GM19099 (cell line): ENCODE measurements around the gene JARID2.

Experiments used
- POLR2A ChIP-seq: IDR thresholded peaks from 3 replicates; pipeline ENCODE4 v1.6.1; 2011; ENCODE audit warnings: low read depth; ENCODE audit not compliant: insufficient read length; ENCODE audit errors: extremely low read depth

The JARID2 gene

DNA sequence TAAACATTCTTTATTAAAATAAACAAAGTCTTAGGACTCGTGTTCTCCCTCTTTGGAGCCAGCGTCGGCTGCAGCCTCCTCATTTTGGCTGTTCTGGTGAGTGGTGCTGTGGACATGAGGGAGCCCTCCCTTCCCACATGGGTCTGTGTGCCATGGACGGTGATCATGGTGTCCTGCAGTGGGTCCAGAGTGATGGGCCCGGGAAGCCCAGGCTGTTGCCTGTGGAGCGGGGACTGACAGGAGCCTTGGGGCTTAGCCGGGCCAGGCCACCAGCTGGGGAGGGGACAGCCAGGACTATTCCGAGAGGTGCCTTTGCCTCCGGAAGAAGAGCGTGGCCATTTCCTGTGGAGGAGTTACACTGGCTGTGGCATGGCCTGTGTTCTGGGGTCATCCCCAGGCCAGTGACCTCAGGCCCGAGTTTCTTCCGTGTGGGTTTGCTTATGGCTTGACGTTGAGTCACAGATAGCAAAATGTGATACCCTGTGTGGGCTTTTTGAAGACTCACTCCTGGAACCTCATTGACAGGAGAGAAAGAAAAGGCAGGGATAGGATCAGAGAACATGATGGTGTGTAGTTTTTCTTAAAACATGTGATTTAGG lies 263.6 kb downstream of the JARID2 start:
- no peak for TF ChIP-seq POLR2A

DNA sequence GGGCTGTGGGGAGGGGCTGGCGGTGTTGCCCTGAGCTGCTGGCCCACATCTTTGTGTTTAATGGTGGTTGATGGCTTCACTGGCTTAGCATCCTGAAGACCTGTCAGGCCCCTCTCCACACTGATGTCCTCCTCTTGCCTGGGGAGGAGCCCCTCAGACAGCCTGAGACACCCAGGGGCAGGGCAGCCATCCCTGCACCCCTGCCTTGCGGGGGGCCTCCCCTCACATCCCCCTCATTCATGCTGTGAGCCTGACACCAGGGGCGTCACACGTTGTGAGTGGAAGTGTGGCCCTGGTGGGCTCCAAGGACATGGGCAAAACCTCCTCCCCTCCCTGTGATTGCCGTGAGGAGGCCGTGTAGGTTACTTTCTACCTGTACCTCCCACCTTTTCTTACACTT lies 264.3 kb downstream of the JARID2 start:
- no peak for TF ChIP-seq POLR2A

DNA sequence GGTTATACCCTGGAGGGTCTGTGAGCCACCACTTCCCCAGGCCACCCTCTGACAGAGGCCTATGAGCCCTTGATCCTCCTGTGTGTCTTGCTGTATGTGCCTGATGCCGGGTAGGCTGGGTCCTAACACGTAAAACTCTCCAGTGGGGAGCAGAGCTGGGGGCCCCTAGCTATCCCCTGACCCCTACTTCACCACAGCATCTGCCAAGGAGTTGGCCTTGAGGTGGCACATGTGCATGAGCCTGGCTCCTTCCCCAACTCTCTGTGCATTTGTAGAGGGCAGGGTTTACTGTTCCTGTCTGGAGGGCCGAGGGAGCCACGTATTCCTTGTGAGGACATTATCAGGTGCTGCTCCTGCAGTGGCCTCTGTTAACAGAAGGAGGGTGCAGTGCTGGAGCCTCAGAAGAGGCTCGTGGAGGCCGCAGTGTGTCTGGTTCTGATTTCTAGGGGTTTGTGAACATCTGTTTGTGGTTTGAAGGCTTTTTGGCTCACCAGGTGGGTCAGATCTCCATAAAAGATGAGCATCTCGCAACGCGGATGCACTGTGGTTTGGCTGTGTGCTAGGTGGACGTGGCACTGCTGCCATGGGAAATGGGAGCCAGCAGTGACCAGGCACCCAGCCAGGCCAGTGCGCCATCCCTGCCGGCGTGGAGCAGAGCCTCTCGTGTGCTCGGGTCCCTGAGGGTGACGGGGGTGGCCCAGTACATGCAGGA lies 264.8 kb downstream of the JARID2 start:
- no peak for TF ChIP-seq POLR2A

DNA sequence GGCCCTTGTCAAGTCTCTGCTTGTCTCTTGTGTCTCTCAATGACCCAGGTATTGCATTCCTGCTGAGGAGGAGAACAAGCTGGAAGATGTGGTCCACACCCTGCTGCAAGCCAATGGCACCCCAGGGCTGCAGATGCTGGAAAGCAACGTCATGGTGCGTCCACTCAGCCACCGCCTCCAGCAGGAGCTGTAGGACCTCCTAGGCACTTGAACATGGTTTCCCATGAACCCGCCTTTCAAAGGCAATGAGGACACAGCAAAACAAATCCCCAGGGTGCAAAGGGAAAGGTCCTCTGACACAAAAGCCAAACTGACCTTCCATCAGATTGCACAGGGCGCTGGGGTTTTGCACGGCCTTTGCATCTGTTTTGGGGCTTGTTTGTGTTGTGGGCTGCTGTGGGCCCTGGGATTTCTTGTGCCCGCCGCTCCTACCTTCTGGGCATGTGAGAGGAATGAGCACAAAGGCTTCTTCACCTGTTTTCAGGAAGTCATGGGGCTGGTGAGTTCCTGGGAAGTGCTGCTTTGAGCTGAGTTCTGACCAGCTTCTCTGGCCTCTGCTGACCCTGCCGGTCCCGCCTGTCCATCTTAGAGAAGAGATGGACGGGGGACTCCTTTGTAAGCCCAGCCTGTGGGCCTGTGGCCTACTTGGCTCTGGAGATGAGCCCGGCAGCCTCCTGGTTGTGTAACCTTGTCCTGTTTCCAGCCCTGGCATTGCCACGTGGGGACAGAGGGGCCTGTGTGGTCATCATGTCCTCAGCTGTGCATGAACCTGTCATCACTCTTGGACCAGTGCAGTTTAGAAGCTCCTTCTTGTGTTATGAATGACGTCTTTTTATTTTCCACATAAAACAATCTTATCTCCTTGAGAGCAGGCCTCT lies 265.6 kb downstream of the JARID2 start:
- TF ChIP-seq POLR2A: no peak

DNA sequence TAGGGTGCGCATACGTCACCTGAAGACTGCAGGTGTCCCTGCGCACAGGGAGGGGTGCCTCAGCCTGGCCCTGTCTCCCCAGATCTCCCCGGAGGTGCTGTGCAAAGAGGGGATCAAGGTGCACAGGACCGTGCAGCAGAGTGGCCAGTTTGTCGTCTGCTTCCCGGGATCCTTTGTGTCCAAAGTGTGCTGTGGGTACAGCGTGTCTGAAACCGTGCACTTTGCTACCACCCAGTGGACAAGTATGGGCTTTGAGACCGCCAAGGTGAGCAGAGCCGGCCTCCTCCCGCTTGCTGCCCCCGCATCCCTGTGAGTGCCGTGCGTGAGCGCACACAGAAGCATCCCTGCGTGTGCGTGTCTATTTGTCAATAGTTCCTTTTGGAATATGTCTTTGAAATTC lies 266.3 kb downstream of the JARID2 start:
- TF ChIP-seq POLR2A: no peak

DNA sequence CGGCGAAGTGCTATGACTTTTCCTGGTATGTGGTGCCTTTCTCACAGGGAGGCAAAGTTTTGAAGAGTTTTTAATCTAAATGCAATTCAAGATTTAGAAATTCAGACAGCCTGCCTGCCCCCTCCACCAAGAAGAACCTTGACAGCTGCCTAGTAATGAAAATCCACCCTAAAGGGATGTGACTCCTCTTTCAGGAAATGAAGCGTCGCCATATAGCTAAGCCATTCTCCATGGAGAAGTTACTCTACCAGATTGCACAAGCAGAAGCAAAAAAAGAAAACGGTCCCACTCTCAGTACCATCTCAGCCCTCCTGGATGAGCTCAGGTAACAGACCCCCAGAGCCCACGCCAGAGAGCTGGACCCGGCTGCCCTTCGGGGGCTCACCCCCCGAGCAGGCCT lies 266.9 kb downstream of the JARID2 start:
- no peak for TF ChIP-seq POLR2A

DNA sequence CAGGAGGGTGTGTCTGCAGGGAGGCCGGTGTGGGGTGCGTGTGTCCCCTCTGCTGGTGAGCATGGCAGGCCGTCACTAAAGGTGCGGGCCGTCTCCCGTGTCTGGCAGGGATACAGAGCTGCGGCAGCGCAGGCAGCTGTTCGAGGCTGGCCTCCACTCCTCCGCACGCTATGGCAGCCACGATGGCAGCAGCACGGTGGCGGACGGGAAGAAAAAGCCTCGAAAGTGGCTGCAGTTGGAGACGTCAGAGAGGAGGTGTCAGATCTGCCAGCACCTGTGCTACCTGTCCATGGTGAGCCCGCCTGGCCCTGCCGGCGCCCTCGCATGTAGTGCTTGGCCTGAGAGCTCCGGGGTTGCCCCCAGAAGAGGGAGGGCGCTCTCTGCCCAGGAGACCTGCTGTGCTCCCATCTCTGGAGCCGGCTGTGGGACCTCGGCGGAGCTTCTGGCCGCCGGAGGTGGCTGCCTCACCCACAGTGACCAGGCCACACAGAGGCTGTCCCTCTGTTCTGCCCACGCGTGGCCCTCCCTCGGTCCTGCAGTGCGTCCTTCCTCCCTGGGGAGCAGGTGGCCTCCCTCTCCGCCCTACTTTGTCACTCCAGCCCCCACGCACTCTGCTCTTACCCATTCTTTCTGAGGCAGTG lies 267.4 kb downstream of the JARID2 start:
- no peak for TF ChIP-seq POLR2A

DNA sequence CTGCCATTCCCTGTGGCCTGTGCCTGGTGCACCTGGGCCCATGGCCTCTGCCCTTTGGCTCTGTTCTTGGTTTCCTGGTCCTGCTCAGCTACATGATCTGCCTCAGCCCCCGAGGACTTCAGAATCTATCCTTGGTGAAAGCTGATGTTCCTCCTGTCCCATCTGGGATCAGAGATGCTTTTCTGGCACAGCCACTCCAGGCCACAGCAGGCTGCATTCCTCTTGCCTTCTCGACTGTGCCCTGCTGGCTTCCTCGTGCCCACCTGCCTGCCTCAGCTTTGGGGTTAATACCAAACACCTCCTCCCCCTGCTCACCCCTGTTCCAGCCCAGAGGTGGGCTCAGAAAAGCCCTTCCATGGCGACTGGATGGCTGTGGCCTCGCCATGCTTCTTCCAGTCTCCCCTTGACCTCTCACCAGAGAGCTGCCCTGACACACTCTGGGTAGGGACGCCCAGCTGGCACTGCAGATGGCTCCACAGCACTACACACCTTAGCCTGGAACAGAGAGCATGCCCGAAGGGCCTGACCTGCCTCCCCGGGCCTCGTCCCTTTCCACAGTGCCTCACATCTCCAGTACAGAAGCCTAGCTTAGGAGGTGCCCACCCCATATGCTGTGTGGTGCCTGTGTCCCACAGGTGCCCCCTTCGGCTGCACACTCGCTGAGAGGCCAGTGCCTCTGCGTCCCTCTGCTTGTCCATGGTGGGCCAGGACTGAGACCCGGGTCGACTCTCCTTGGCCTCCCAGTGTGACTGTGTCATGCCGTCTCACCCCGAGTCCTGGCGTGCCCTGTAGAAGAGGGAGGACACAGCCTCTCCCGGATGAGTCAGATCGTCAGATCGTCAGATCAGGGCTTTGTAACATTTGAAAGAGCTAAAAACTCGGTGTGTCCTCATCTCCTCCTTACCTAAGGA lies 268.2 kb downstream of the JARID2 start:
- TF ChIP-seq POLR2A: no peak

DNA sequence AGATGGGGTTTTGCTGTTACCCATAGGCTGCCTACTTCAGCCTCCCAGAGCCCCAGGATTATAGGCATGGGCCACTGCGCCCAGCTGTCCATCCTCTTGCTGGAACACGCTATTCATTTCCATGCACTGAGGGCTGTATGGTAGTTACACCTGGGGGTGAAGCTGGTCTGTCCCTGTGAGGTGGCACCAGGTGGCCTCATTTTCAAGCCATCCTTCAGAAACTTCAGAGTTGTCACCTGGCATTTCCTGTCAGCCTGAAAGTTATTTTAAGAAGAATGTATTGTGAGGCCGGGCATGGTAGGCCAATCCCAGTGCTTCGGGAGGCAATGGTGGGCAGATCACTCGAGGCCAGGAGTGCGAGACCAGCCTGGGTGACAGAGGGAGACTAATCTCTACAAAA lies 269.4 kb downstream of the JARID2 start:
- no peak for TF ChIP-seq POLR2A

DNA sequence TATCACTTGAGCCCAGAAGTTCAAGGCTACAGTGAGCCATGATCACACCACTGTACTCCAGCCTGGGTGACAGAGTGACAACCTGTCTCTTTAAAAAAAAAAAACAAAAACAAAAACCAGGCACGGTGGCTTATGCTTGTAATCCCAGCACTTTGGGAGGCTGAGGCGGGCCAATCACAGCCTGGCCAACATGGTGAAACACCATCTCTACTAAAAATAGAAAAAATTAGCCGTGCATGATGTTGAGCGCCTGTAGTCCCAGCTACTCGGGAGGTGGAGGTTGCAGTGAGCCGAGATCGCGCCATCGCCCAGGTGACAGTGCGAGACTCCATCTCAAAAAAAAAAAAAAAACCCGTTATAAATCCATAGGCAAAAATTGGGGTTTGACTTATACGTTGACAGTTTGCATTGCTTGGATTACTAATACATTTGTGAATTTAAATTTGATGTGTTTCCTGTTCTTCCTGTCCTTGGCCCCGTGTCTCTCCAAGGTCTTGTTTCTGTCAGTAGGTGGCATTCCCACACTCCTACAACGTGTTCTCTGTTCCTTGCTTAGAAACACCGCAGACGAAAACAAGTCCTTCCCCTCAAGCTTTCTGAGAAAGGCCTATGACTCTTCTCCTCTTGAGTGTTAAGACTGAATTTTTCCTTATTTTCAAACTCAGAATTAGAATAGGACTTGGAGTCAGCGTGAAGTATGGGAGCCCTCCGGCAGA lies 269.9 kb downstream of the JARID2 start:
- TF ChIP-seq POLR2A: no peak

DNA sequence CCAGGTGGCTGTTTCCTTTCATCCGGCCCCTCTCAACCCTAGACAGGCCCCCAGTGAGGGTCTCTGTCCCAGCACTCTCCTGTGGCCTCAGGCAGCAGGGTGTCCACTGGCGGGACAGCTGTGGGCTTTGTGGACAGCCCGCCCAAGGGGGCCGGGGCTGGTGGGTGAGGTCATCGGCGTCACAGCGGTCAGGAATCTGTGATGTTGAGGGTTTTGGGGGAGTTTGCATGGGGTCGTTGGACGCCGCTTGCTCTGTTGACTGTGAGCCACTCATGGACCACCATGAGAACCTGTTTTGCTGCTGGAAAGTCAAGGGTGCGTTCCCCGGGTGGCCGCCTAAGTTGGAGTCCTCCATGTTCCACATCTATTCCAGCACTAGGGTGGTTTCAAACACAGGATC lies 270.5 kb downstream of the JARID2 start:
- TF ChIP-seq POLR2A: no peak

DNA sequence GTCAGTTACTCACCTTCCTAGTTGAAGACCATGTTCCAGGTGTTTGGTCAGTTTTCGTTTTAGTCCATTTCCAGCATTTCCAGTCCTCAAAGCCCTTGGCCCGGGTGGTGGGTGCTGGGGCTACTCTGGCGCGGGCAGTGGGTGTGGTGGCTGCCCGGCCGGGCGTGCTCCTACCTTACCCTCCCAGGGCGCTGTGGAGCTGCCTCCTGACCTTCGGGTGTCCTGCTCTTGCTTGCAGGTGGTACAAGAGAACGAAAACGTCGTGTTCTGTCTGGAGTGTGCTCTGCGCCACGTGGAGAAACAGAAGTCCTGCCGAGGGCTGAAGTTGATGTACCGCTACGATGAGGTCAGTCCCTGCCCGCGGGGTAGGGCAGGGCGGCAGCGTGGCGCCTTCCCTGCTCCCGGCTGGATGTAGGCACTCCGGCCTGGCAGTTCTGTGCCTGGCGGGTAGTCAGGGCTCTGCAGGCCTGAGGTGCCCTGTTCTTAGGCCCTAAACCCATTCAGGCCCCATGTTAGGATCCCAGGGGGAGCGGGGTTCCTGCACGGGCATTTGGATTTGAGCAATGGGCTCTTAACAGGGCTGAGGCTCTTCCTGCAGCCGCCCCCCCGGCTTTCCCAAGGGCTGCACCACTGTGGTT lies 271.2 kb downstream of the JARID2 start:
- TF ChIP-seq POLR2A: no peak

DNA sequence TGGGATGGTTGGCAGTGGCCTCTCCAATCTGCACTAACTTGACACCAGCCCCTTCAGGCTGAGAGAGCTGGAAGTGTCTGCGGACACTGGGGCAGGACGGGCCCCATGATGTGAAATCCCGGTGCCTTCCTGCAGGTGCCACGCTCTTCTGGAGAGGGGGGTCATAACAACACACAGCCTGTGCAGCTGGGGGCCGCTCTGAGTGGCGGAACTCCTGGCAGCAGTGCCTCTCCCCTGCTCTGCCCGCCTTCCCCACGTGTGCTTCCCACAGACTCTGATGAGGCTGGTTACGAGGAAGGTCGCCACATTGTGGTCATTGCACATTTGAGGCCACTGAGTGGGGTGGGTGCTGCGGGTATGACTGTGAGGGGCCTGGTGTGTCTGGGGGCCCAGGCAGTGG lies 271.7 kb downstream of the JARID2 start:
- no peak for TF ChIP-seq POLR2A
